ENCODE measurements around the gene MLKL.

DNA sequence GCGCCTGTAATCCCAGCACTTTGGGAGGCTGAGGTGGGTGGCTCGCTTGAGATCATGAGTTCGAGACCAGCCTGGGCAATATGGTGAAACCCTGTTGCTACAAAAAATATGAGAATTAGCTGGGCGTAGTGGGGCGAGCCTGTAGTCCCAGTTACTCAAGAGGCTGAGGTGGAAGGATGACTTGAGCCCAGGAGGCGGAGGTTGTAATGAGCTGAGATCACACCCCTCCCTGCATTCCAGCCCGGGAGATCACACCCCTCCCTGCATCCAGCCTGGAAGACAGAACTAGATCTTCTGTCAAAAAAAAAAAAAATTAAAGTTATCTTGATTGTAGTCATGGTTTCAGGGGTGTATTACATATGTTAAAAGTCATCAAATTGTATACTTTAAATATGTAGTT, 67.0 kb downstream of the MLKL start:
- TF ChIP-seq, protein P1, sequence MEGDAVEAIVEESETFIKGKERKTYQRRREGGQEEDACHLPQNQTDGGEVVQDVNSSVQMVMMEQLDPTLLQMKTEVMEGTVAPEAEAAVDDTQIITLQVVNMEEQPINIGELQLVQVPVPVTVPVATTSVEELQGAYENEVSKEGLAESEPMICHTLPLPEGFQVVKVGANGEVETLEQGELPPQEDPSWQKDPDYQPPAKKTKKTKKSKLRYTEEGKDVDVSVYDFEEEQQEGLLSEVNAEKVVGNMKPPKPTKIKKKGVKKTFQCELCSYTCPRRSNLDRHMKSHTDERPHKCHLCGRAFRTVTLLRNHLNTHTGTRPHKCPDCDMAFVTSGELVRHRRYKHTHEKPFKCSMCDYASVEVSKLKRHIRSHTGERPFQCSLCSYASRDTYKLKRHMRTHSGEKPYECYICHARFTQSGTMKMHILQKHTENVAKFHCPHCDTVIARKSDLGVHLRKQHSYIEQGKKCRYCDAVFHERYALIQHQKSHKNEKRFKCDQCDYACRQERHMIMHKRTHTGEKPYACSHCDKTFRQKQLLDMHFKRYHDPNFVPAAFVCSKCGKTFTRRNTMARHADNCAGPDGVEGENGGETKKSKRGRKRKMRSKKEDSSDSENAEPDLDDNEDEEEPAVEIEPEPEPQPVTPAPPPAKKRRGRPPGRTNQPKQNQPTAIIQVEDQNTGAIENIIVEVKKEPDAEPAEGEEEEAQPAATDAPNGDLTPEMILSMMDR (IDR thresholded peaks at IDR 0.05) = no peak
- TF ChIP-seq POLR2AphosphoS5 (IDR thresholded peaks at IDR 0.05) = no peak

Measured in transverse colon (tissue), 4 donors.